Type B pancreatic cell (in vitro differentiated cells): ENCODE measurements around the gene CLEC3B. TPM values are rescaled to one million over a fixed set of nuclear protein-coding genes. Genes with fewer than 3 reads are reported as not detected.

Experiments used
- DNase-seq: peaks from one replicate; pipeline ENCODE4 v3.0.0; 2021; ENCODE audit warnings: mixed read lengths; ENCODE audit not compliant: unreplicated experiment; ENCODE audit errors: extremely low spot score
- H3K27ac Mint-ChIP-seq: 2 replicates; pipeline ENCODE4 v1.8.0; 2021; ENCODE audit warnings: mild to moderate bottlenecking, mixed read lengths
- H3K27me3 Mint-ChIP-seq: 2 replicates; pipeline ENCODE4 v1.8.0; 2021; ENCODE audit warnings: mixed read lengths
- H3K36me3 Mint-ChIP-seq: 2 replicates; pipeline ENCODE4 v1.8.0; 2021; ENCODE audit warnings: mixed read lengths
- H3K4me1 Mint-ChIP-seq: one replicate; pipeline ENCODE4 v1.8.0; 2021; ENCODE audit warnings: mixed read lengths; ENCODE audit not compliant: unreplicated experiment
- H3K4me3 Mint-ChIP-seq: 2 replicates; pipeline ENCODE4 v1.8.0; 2021; ENCODE audit warnings: mild to moderate bottlenecking, mixed read lengths
- H3K9me3 Mint-ChIP-seq: 2 replicates; pipeline ENCODE4 v1.8.0; 2021; ENCODE audit warnings: mixed read lengths
- total RNA-seq: library from RNA; stranded (reverse); gene quantifications from 2 replicates; pipeline ENCODE4 v1.2.1, GENCODE V29; 2021; ENCODE audit warnings: low replicate concordance
- TF ChIP-seq, protein P1 (sequence below): fragments of 200-600 bp; sonication (generic); conservative IDR thresholded peaks from 2 replicates; pipeline ENCODE4 v1.5.0; 2021; ENCODE audit warnings: antibody characterized with exemption, mild to moderate bottlenecking

Gene CLEC3B
- total RNA-seq, 1 donor from 2014 or later, result 1.2 TPM

DNA sequence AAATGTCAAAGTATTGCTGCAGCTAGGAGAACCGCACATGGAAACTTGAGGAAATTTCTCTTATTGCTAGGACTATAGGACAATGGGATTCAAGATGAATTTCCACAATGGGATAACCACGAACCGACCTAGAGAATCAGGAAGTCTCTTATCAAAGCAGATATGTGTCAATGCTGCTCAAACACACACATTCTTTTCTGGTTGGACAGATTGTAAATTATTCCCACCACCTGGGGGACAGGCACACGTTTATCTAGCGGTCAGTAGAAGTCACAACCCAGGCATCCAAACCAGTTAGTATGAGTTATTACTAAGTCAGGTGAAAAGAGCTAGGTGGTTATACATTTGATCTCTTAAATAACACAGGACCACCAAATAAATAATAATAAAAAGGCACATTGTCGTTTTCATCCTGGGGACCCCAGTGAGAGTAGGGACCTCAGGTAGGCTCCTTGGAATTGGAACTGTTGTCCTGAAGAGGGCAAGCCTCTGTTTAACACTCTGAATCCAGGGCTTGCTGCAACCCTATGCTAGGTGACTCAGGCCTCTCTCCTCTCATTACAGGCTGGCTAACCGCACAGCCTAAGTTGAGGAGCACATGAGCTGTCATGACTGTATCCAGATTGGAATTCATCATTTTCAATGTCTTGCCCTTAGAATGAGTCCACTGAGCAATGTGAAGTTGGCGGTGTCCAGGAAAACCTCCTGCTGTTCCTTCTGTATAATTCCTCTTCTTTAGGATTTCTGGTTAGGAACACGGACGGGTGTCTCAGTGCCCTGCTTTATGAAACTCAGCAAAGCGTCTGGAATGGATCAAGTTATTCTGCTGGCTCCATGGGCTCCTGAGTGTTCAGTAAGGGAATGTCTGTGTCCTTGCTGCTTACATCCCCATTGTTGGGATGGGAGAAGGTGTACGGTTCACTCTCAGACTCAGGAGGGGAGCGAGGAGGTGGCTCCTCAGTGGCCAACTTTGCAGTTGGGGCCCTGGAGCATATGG, 59.0 kb downstream of the CLEC3B start:
- no peaks in the 10 kb centered on the region for H3K27me3 Mint-ChIP-seq
- no peak overlapping the region for H3K4me3 Mint-ChIP-seq
- H3K27ac Mint-ChIP-seq, result no peak overlapping the region
- TF ChIP-seq, protein P1, sequence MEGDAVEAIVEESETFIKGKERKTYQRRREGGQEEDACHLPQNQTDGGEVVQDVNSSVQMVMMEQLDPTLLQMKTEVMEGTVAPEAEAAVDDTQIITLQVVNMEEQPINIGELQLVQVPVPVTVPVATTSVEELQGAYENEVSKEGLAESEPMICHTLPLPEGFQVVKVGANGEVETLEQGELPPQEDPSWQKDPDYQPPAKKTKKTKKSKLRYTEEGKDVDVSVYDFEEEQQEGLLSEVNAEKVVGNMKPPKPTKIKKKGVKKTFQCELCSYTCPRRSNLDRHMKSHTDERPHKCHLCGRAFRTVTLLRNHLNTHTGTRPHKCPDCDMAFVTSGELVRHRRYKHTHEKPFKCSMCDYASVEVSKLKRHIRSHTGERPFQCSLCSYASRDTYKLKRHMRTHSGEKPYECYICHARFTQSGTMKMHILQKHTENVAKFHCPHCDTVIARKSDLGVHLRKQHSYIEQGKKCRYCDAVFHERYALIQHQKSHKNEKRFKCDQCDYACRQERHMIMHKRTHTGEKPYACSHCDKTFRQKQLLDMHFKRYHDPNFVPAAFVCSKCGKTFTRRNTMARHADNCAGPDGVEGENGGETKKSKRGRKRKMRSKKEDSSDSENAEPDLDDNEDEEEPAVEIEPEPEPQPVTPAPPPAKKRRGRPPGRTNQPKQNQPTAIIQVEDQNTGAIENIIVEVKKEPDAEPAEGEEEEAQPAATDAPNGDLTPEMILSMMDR, result no peak
- H3K9me3 Mint-ChIP-seq, result no peaks in the 10 kb centered on the region
- DNase-seq, result no peak
- peaks cover 5% of the 10 kb centered on the region for H3K4me1 Mint-ChIP-seq
- H3K36me3 Mint-ChIP-seq, result peaks cover 12% of the 10 kb centered on the region

Other genes starting within 250 kb of the CLEC3B start
- 10.3 and 16.1 TPM in 2 replicates for gene TMEM42, start 164.4 kb upstream of the CLEC3B start, total RNA-seq
- gene TGM4, start 151.7 kb upstream of the CLEC3B start, total RNA-seq, result not detected in 2 replicates
- 83.6 and 112 TPM in 2 replicates for gene ZDHHC3, start 50.1 kb upstream of the CLEC3B start, total RNA-seq
- gene EXOSC7, start 50.1 kb upstream of the CLEC3B start, total RNA-seq, result 45.5 and 49.7 TPM in 2 replicates
- gene CDCP1, start 120.1 kb downstream of the CLEC3B start, total RNA-seq, result 26.3 and 82.5 TPM in 2 replicates
- gene TMEM158, start 200.0 kb downstream of the CLEC3B start, total RNA-seq, result 8.9 and 10.1 TPM in 2 replicates